Coronary artery (tissue), 2 donors: ENCODE data around the gene TMEM178B.

ENCODE experiments used
- DNase-seq: peaks from one replicate; pipeline ENCODE4 v3.0.0-alpha.2; 2017; ENCODE audit warnings: low spot score
- H3K27ac ChIP-seq, 2 donors: fragments of 200-600 bp; sonication (generic); one replicate each; pipeline ENCODE4 v1.5.1; 2016 to 2019
- H3K4me3 ChIP-seq: fragments of 200-600 bp; sonication (generic); 2 replicates; pipeline ENCODE4 v1.5.1; 2016; ENCODE audit warnings: mild to moderate bottlenecking, moderate library complexity
- CTCF ChIP-seq: fragments of 200-600 bp; sonication (generic); IDR thresholded peaks from one replicate; pipeline ENCODE4 v1.5.1; 2019; ENCODE audit warnings: antibody characterized with exemption

The TMEM178B gene

GRCh38 chr7:141288626-141289025 is 214.8 kb downstream of the TMEM178B start:
- DNase-seq = no peak
- H3K27ac ChIP-seq = no peak overlapping the region
- TF ChIP-seq CTCF = no peak
- H3K4me3 ChIP-seq = no peak overlapping the region

- no peak for DNase-seq
- no peak overlapping the region for H3K4me3 ChIP-seq
- no peak overlapping the region for H3K27ac ChIP-seq
- TF ChIP-seq CTCF = no peak
These were observed 216.5 kb downstream of the TMEM178B start for GRCh38 chr7:141290365-141290764.

- H3K27ac ChIP-seq = no peak overlapping the region
- TF ChIP-seq CTCF = no peak
- no peak for DNase-seq
- H3K4me3 ChIP-seq = no peak overlapping the region
These were observed 217.1 kb downstream of the TMEM178B start for GRCh38 chr7:141290973-141291372.

GRCh38 chr7:141291541-141291940 is 217.7 kb downstream of the TMEM178B start:
- TF ChIP-seq CTCF = no peak
- no peak for DNase-seq
- H3K27ac ChIP-seq = no peak overlapping the region
- H3K4me3 ChIP-seq = no peak overlapping the region

GRCh38 chr7:141294143-141294829 is 220.4 kb downstream of the TMEM178B start:
- H3K27ac ChIP-seq = no peak overlapping the region
- no peak for DNase-seq
- no peak for TF ChIP-seq CTCF
- no peak overlapping the region for H3K4me3 ChIP-seq

GRCh38 chr7:141295367-141295895 is 221.6 kb downstream of the TMEM178B start:
- H3K4me3 ChIP-seq = no peak overlapping the region
- no peak for TF ChIP-seq CTCF
- no peak for DNase-seq
- no peak overlapping the region for H3K27ac ChIP-seq

GRCh38 chr7:141300816-141301215 is 227.0 kb downstream of the TMEM178B start:
- DNase-seq = no peak
- H3K27ac ChIP-seq = no peak overlapping the region
- no peak overlapping the region for H3K4me3 ChIP-seq
- TF ChIP-seq CTCF = no peak
